Transverse colon (tissue), 4 donors: ENCODE results near the gene LMBR1. TPM values are rescaled to one million over a fixed set of nuclear protein-coding genes. Genes with fewer than 3 reads are reported as not detected.
A peak's percentile ranks its signal among the peaks of the same experiment; 100 is the strongest.

Experiments
- DNase-seq: peaks from one replicate; pipeline ENCODE4 v3.0.0-alpha.2; 2019
- H3K27ac ChIP-seq, 4 donors: fragments of 200-600 bp; sonication (generic); 2 replicates each; pipeline ENCODE4 v1.5.1; 2016 to 2018; ENCODE audit warnings: inconsistent platforms in 4 of 4
- H3K27me3 ChIP-seq: fragments of 200-600 bp; sonication (generic); 2 replicates; pipeline ENCODE4 v1.5.1; 2017; ENCODE audit warnings: inconsistent platforms
- H3K36me3 ChIP-seq, 4 donors: fragments of 200-600 bp; sonication (generic); 2 replicates each; pipeline ENCODE4 v1.5.1; 2017 to 2019; ENCODE audit warnings: inconsistent platforms in 4 of 4
- H3K4me1 ChIP-seq, 4 donors: fragments of 200-600 bp; sonication (generic); 2 replicates each; pipeline ENCODE4 v1.5.1; 2017 to 2020; ENCODE audit warnings: inconsistent platforms in 4 of 4
- H3K4me3 ChIP-seq, 4 donors: fragments of 200-600 bp; sonication (generic); 1 replicate in 1 of 4; 2 replicates in 3 of 4; pipeline versions ENCODE4 v1.5.1 to v1.6.1; 2017 to 2019; ENCODE audit warnings: inconsistent platforms in 4 of 4
- H3K9me3 ChIP-seq, 2 donors: fragments of 200-600 bp; sonication (generic); 2 replicates each; pipeline ENCODE4 v1.5.1; 2017 to 2019; ENCODE audit warnings: inconsistent platforms in 2 of 2
- EP300 ChIP-seq: sonication (generic); formaldehyde crosslinking; IDR thresholded peaks from one replicate; pipeline ENCODE4 v1.6.1; 2017; ENCODE audit warnings: antibody characterized with exemption, low read depth
- POLR2A ChIP-seq: fragments of 450-650 bp; IDR thresholded peaks from one replicate; pipeline ENCODE4 v1.6.1; 2016; ENCODE audit warnings: antibody characterized with exemption, mild to moderate bottlenecking, moderate library complexity
- POLR2AphosphoS5 ChIP-seq, 3 donors: sonication (generic); formaldehyde crosslinking; IDR thresholded peaks; one replicate each; pipeline ENCODE4 v1.6.1; 2016; ENCODE audit warnings: antibody characterized with exemption in 3 of 3
- WGBS, 2 donors: methylation state at CpG; one replicate each; pipeline ENCODE4 v1.1.5; 2018; ENCODE audit warnings: low coverage in 1 of 2; 5-methylcytosine and 5-hydroxymethylcytosine counted together
- in situ Hi-C, 4 donors: fragments of 200-750 bp; cut with MboI; loops; one replicate each; pipeline versions ENCODE4 v1.15.0 to v1.15.1; 2017; ENCODE audit warnings: low sequenced_read_pairs in 3 of 4, low pct_ligation_motif_present in 1 of 4, low pct_unique_long_range_greater_than_20kb in 1 of 4
- intact Hi-C: fragments of 100-400 bp; cut with DNase I; formaldehyde crosslinking; loops from one replicate; pipeline ENCODE4 v1.15.1; 2023; ENCODE audit warnings: low total_unique reads
- total RNA-seq, 4 donors: library from RNA; depleted of rRNA; stranded (reverse); fragments of >200 nt; gene quantifications; one replicate each; pipeline ENCODE4 v1.1.0, GENCODE V29; 2016
- TF ChIP-seq, protein P1 (sequence below), 5 experiments: fragments of 200-600 bp in 3 of 5; fragments of 450-650 bp in 2 of 5; sonication (generic) in 3 of 5; IDR thresholded peaks; 1 replicate in 2 of 5; 2 replicates in 3 of 5; pipeline ENCODE4 v1.5.1; 2016 to 2017; ENCODE audit warnings: antibody characterized with exemption in 5 of 5, inconsistent platforms in 3 of 5, mild to moderate bottlenecking in 2 of 5, moderate library complexity in 1 of 5

LMBR1 gene
- total RNA-seq, 4 donors from 2014 or later, result 16.7 to 78.1 (median 67.4) TPM

DNA sequence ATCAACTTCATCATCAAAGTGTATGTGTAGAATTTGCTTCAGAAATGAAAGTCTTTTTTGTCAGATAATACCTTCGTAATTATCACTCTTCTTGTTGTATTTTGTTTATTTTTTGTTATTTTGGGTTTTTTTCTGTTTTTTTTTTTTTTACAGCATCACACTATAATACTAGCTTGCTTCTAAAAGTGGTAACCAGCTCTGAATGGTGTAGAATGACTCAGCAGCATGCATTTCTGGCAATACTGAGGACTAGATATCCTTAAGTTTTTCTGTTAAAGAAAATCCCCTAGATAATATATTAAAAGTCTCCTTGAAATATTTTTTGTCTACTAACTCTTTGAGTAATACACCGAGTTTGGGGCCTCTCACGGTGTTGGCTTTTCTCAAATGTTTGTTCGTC is 109.1 kb downstream of the LMBR1 start:
- DNase-seq, result no peak
- no peaks in the 10 kb centered on the region for H3K27me3 ChIP-seq
- no peak overlapping the region for H3K27ac ChIP-seq
- H3K4me1 ChIP-seq, result no peaks in the 10 kb centered on the region
- whole genome bisulfite sequencing, 2 donors, result 92 to 100% methylated on average over 4 of the region's 4 CpGs
- in situ Hi-C loops (no loop called here), intact Hi-C loops (no loop called here)
- no peak overlapping the region for H3K4me3 ChIP-seq
- no peaks in the 10 kb centered on the region for H3K9me3 ChIP-seq
- no peaks in the 10 kb centered on the region for H3K36me3 ChIP-seq
- TF ChIP-seq, protein P1, sequence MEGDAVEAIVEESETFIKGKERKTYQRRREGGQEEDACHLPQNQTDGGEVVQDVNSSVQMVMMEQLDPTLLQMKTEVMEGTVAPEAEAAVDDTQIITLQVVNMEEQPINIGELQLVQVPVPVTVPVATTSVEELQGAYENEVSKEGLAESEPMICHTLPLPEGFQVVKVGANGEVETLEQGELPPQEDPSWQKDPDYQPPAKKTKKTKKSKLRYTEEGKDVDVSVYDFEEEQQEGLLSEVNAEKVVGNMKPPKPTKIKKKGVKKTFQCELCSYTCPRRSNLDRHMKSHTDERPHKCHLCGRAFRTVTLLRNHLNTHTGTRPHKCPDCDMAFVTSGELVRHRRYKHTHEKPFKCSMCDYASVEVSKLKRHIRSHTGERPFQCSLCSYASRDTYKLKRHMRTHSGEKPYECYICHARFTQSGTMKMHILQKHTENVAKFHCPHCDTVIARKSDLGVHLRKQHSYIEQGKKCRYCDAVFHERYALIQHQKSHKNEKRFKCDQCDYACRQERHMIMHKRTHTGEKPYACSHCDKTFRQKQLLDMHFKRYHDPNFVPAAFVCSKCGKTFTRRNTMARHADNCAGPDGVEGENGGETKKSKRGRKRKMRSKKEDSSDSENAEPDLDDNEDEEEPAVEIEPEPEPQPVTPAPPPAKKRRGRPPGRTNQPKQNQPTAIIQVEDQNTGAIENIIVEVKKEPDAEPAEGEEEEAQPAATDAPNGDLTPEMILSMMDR (IDR thresholded peaks at IDR 0.05), result no peak
- no peak for TF ChIP-seq POLR2AphosphoS5 (IDR thresholded peaks at IDR 0.05)
- TF ChIP-seq EP300, result no peak
- no peak for TF ChIP-seq POLR2A

GRCh38 chr7:156781972-156782371 is 111.0 kb downstream of the LMBR1 start:
- WGBS, 2 donors, result 89 to 93% methylated on average over 2 of the region's 2 CpGs
- H3K4me3 ChIP-seq, result no peak overlapping the region
- intact Hi-C loops (no loop called here), in situ Hi-C loops (no loop called here)
- no peak overlapping the region for H3K27ac ChIP-seq
- TF ChIP-seq EP300, result no peak
- no peak for TF ChIP-seq POLR2A
- DNase-seq, result no peak
- no peaks in the 10 kb centered on the region for H3K27me3 ChIP-seq
- no peaks in the 10 kb centered on the region for H3K4me1 ChIP-seq
- no peaks in the 10 kb centered on the region for H3K36me3 ChIP-seq
- H3K9me3 ChIP-seq, result no peaks in the 10 kb centered on the region

DNA sequence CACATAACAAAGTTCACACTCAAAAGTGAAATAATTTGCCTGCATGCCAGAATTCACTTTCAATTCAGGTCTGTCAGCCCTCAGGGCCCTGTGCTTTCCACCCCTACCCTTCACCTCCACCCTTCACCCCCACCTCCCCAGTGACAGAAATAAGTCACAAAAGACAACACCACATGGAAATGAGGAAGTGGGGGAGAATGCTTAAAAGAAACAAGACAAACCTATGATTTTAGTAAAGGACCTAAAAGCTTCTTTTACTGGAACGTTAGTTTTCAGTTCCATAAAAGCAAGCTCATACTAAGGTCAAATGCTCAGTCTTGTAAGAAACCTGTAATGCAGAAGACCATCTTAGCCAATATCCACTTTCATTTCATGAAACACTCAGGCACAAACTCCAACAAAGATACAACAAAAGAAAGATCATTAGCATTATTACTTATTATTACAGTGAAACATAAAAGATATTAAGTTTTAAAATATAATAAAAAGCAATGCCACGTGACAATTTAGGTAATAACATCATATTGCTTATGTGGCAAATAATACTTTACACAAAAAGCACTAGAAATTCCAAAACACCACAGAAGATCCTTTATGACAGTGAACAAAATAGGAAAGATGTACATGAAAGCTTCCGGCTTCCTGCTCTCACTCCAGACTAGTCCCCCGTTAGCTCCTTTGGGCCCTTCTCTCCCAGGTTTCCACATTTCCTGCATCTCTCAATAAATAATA is 112.1 kb downstream of the LMBR1 start:
- Histone ChIP-seq H3K4me3 (no peak overlapping the region), H3K36me3 (no peaks in the 10 kb centered on the region), H3K27ac (no peak overlapping the region), H3K9me3 (no peaks in the 10 kb centered on the region), H3K27me3 (no peaks in the 10 kb centered on the region), H3K4me1 (no peaks in the 10 kb centered on the region)
- intact Hi-C loops (no loop called here), in situ Hi-C loops (no loop called here)
- TF ChIP-seq EP300 (no peak), POLR2A (no peak), POLR2AphosphoS5 (IDR thresholded peaks at IDR 0.05) (no peak)
- TF ChIP-seq, protein P1 (IDR thresholded peaks at IDR 0.05), result no peak
- 80 to 91% methylated on average over 4 of the region's 4 CpGs for WGBS, 2 donors
- DNase-seq, result no peak

GRCh38 chr7:156778668-156779067 is 114.3 kb downstream of the LMBR1 start:
- Histone ChIP-seq H3K4me3 (no peak overlapping the region), H3K4me1 (no peaks in the 10 kb centered on the region), H3K36me3 (no peaks in the 10 kb centered on the region), H3K27ac (no peak overlapping the region), H3K9me3 (peaks cover 0 to 2% of the 10 kb centered on the region in 2 donors), H3K27me3 (no peaks in the 10 kb centered on the region)
- WGBS, 2 donors, result 53 to 69% methylated on average over 3 of the region's 3 CpGs
- no peak for TF ChIP-seq POLR2A
- TF ChIP-seq, protein P1 (IDR thresholded peaks at IDR 0.05), result no peak
- TF ChIP-seq EP300, result no peak
- in situ Hi-C loops (no loop called here), intact Hi-C loops (no loop called here)
- no peak for DNase-seq

DNA sequence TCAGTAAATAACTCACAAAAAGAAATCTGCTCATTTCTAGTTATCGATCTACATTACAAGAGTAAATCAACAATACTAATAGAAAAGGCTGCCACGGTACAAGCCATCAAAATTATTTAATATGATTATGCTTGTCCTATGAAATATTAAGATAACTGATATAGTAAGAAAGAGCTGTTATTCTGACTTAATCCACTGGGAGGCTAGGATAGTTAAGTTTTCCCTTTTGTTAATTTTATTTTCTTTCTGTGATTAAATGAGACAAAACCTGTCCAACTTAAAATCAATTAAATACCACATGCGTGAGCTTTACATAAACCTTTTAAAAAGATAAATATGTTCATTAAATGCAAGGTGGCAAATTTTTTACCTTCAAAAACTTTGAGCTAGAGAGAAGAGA is 114.8 kb downstream of the LMBR1 start:
- H3K9me3 ChIP-seq, result peaks cover 0 to 4% of the 10 kb centered on the region in 2 donors
- H3K4me3 ChIP-seq, result no peak overlapping the region
- TF ChIP-seq POLR2AphosphoS5 (IDR thresholded peaks at IDR 0.05), result no peak
- TF ChIP-seq, protein P1 (IDR thresholded peaks at IDR 0.05), result peak in 3 of 5 experiments; percentile 6 to 16 (median 11)
- TF ChIP-seq EP300, result no peak
- TF ChIP-seq POLR2A, result no peak
- intact Hi-C loops (no loop called here), in situ Hi-C loops (no loop called here)
- no peaks in the 10 kb centered on the region for H3K27me3 ChIP-seq
- no peak overlapping the region for H3K27ac ChIP-seq
- DNase-seq, result no peak
- no peaks in the 10 kb centered on the region for H3K4me1 ChIP-seq
- 95 to 97% methylated on average over 3 of the region's 3 CpGs for WGBS, 2 donors
- H3K36me3 ChIP-seq, result no peaks in the 10 kb centered on the region
